Activated T-cell treated with anti-CD3 and anti-CD28 coated beads for 24 hours (primary cell): ENCODE measurements around the gene KCNAB1.

Source experiments
- DNase-seq: peaks from one replicate; pipeline ENCODE4 v3.0.0-alpha.2; 2020; ENCODE audit warnings: low read depth

KCNAB1 gene

DNA sequence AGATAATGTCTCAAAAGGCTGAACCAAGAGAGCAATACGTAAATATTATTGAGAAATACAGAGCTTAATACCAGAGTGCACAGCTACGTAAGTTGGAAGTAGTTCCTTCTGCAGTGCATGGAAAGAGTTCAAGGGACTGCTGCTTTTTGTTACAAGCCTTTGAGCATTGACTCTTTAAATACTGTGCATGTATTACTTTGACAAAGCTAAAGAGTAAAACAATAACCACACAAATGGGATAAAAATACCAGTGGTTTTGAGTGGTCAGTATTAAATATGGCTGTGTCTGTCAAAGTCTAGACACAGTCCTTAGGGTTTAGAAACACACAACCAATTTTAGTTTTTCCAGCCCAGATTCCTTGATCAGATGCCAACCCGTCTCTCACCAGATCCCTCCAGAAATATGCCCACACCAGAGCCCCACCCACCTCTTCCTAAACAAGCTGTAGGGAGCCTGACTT is 372.5 kb downstream of the KCNAB1 start:
- DNase-seq: no peak

DNA sequence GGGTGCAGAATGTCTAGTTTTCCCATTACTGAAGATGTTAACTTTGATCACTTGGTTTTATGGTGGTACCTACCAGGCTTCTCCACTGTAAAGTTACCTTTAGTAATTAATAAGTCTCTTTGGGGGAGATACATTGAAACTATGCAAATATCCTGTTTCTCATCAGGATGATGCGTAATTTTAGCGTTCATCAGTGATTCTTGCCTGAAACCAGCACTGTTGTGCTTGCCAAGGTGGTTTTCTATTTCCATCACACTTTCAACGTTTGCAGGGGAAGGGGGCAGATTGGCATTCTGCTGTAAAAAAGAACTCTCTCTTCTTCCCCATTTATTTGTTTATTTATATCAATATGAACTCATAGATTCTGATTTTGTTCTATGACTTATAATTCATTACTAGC is 373.5 kb downstream of the KCNAB1 start:
- no peak for DNase-seq

GRCh38 chr3:156495816-156496215 is 375.4 kb downstream of the KCNAB1 start:
- DNase-seq: no peak

DNA sequence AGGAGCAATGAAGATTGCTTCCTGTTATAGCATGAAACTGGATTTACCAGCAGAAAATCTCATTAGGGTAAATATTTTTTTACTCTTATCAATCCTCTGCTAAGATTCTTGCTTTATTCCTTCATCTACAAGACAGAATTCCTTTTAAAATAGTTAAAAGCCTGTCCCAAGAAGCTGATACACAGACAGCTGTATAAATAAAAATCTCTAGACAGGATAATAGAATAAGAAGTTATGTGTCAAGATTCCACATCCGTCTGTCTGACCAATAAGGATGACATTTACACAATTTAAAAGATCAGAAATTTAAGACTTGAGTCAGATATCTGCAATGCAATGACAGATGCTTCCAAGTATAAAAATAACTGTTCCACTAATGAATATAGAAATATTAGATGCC is 376.9 kb downstream of the KCNAB1 start:
- no peak for DNase-seq

DNA sequence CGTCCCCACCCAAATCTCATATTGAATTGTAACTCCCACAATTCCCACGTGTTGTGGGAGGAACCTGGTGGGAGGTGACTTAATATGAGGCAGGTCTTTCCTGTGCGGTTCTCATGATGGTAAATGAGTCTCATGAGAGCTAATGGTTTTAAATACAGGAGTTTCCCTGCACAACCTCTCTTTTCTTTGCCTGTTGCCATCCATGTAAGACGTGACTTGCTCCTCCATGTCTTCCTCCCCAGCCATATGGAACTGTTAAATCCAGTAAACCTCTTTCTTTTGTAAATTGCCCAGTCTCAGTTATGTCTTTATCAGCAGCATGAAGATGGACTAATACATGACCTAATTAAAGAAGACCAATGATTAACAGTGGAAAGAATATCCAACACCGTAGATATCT is 377.9 kb downstream of the KCNAB1 start:
- no peak for DNase-seq

GRCh38 chr3:156507285-156507684 is 386.9 kb downstream of the KCNAB1 start:
- DNase-seq: no peak

DNA sequence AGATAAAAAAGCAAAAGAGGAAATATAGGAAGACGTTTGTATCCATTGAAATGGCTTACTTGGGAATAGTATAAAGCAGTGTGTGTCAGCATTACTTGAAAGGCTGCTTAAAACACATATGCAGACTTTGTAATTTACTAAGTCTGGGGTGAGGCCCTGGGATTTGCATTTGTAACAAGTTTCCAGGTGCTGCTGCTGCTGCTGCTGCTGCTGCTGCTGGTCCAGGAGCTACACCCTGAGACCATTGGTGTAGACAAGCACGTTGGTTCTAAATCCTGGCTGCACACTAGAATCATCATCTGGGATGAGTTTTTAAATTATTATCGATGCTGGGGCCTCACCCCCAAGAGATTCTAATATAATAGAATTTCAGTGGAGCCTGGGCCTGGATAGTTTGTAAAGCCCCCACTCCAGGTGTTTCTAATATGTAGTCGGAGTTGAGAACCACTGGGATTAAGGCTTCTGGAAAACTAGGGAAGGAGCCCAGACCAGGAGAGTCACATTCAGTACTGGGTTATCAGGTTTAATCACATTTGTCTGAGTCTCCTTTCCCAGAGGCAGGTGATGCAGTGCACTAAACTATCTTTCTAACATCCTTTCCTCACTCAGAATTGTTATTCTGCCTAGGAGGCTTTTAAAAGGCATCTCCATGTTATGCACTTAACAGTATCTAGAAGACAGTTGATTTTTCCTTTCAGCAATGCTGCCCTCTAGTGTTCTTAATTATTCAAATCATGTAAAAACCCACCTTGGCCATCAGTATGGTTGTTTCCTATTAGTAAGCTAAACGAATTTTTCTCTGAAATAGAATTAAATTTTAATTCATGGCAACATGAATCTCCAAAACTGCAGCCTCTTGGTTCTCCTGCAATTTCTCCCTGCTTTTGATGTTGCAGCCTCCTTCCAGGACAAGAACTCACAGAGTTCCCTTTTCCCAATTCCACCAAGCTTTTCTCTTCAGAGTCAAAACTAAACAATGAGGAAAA is 389.1 kb downstream of the KCNAB1 start:
- DNase-seq: no peak

- DNase-seq: no peak
These were observed 391.8 kb downstream of the KCNAB1 start for GRCh38 chr3:156511987-156512677.

DNA sequence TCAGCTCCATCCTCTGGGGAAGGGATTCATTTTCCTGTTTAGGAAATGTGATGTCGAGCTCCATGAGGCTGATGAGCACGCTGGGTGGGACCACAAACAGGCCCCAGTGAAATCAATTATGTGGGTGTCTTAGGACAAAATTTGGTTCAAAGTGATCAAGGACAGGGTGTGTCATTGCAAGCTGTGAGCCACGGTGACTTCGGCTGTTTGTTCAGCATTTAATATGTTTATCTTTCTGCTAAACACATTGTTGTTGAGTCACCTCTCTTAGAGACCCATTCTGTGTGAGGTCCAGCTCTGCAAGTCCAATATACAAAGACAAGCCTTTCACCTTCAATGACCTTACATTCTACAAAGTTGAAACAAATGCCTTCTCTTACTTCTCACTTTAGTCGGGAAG is 393.2 kb downstream of the KCNAB1 start:
- no peak for DNase-seq

DNA sequence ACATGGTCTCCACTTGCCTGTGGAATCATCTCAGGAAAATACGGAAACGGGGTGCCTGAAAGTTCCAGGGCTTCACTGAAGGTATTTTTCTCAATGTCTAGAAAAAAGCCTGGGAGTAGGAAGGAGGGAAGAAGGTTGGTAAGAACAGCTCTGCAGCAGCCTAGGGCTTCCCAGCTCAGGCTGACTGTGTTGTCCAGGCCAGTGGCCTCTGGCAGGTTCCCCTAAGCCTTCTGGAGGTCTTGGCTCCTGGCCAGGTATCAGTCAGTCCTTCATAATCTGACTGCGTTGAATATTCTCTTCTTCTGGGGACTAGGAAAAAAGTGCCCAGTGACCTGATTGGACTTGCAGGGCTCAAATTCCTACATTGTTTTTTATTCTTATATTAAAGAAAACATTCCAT is 395.9 kb downstream of the KCNAB1 start:
- no peak for DNase-seq

GRCh38 chr3:156516961-156517360 is 396.6 kb downstream of the KCNAB1 start:
- DNase-seq: no peak

DNA sequence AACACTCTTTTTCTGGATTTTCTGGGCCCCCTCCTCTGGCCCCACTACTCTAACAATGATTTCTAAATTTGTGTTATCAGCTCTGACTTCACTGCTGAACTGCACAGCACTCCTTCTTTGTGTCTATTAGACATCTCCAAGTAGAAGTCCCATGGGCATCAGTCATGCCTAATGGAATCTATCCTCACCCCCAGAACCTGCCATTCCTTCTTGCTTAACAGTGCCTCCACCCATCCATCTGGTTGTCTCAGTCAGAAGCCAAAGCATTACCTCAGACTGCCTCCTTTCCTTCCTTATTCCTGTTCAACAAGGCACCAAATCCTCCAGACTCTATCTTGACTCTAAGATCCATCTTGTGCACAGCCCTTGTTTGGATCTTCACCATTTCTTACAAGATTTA is 398.3 kb downstream of the KCNAB1 start:
- no peak for DNase-seq

GRCh38 chr3:156519758-156520162 is 399.4 kb downstream of the KCNAB1 start:
- no peak for DNase-seq

GRCh38 chr3:156522673-156523072 is 402.3 kb downstream of the KCNAB1 start:
- no peak for DNase-seq

GRCh38 chr3:156525808-156526207 is 405.4 kb downstream of the KCNAB1 start:
- no peak for DNase-seq

DNA sequence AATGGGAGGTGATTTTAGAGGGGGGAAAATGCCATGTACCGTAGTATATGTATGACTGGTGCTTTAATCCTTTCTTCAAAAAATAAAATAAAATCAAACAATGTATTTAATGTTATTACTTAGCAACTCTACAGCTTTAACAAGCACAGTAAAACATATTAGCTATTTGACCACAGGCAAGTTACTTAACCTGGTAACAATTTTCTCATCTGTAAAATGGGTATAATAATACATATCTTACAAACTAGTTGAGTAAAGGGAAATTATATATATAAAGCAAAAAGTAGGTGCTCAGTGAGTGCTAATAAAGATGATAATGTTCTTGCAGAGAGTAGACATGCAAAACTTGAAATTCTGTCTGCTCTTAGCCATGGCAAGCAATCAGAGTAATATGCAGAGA is 406.7 kb downstream of the KCNAB1 start:
- DNase-seq: no peak

DNA sequence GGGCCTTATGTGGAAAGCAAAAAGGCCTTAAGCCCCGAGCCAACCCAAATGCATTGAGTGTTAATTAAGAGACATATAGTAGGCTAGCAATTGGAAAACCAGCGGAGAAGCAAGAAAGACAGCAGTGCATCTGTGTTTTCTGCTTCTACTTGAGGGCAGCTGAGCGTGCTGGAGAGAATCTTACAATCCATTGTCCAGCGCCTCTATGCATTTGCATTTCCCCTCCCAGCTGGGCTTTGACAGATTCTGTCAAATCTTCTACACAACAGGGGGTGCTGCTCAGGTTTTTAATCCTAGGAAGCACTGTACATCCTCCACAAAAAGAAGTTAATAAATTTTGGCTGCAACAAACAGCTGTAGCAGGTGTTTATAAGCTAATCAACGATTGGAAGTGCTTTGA is 410.6 kb downstream of the KCNAB1 start:
- DNase-seq: no peak

DNA sequence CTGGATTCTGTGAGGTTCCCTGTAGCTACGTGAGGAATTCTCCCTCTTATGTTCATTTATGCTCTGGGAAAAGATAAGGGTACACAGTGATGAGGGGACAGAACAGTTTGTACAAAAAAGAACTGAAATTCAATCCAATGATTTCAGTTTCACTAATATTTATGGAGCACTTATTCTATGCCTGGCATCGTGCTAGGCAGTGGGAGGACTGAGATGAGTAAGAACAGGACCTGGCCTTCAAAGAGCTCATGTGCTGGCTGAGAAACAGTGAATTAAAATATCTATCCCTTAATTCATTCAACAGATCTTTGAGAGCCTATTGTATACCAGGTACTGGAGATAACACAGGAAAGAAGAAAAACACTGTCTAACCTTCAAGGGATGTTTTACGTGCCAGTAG is 412.4 kb downstream of the KCNAB1 start:
- no peak for DNase-seq

GRCh38 chr3:156533205-156533604 is 412.8 kb downstream of the KCNAB1 start:
- no peak for DNase-seq

GRCh38 chr3:156535162-156535627 is 414.8 kb downstream of the KCNAB1 start:
- no peak for DNase-seq

DNA sequence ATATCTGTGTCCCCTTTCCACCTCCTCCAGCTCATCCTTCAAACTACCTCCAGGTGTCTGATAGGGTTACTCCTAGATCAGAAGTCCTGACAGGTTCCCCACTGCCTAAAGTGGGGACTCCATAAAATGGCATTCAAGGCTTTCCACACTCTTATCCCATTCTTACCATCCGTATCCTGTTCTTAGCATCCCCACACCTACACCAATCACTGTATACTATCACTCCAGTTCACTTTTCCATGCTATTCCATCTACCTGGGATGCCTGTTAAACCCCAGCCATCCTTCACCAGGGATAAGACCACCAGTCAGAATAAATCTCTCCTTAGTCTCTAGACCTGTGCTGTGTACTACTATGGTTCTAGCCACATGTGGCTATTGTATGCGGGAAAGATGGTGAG is 415.4 kb downstream of the KCNAB1 start:
- no peak for DNase-seq

DNA sequence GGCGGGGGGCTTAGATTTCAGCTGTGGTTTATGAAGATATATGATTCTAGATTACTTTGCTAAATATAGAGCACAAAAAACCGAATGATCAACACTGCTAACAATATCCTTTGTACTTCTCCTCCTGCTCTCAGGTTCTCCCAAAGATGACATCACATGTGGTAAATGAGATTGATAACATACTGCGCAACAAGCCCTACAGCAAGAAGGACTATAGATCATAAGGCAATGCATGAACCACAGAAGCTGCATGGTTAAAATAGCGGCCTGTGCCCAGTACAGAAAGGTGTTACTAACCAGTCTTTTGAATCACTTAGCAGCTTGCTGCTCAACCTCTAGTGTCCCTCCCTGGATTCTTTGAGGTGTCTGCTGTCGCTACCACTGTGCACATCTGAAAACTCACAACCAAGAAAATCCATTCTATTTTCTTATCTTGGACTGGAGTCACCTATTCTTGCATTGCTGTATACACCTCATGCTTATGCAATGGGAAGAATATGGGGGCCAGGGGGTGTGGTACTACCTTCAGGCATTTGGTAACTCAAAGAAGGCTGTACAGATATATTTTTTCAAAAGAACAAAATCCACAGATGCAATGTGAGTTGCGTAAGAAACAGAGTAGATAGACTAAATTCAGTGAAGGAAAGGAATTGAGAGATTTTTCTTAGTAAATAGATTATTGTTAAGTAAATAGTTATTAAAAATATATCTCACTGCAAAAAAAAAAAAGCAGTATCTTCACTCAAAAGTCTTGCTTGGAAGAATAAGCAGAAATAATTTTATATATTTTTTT is 416.3 kb downstream of the KCNAB1 start:
- DNase-seq: no peak
